Left colon (tissue), 2 donors: ENCODE results near the gene FGF9. TPM values are rescaled to one million over a fixed set of nuclear protein-coding genes. Genes with fewer than 3 reads are reported as not detected.

Source experiments
- ATAC-seq: fragments of 200-7000 bp; cut with Tn5 transposase; one replicate; pipeline ENCODE4 v1.9.1; 2020; ENCODE audit warnings: mild to moderate bottlenecking, moderate library complexity
- DNase-seq, 2 donors: peaks; one replicate each; pipeline ENCODE4 v3.0.0-alpha.2; 2020
- intact Hi-C, 2 donors: fragments of 100-400 bp; cut with DNase I in 1 of 2; cut with micrococcal nuclease in 1 of 2; formaldehyde crosslinking; loops; one replicate each; pipeline versions ENCODE4 v1.11.2 to v1.14.0; 2022; cut with DNase I, micrococcal nuclease
- total RNA-seq, 2 donors: library from RNA; stranded (reverse); fragmentation: NEBNext Ultra II Directional; extraction: Animal tissue kit (Norgen Biotek cat#: 25700); gene quantifications; one replicate each; pipeline ENCODE4 v1.2.1, GENCODE V29; 2021
- donor health status: DM: no; HTN: no; CAD: no.
- donor health status: DM: yes; HTN: yes; CAD: no.

FGF9 gene
- total RNA-seq, 2 donors from 2014 or later = 0.61 to 4.5 TPM

- peak in 1 of 2 donors; percentile 26 for DNase-seq
- intact Hi-C loops = no loop called here
- no peak for ATAC-seq
Measured at GRCh38 chr13:21672796-21673538, 2.1 kb downstream of the FGF9 start.

- ATAC-seq (no peak), DNase-seq (no peak)
- intact Hi-C loops = no loop called here
Measured at GRCh38 chr13:21673539-21673788, 2.6 kb downstream of the FGF9 start.

- DNase-seq (peak in 1 of 2 donors; percentile 67), ATAC-seq (peak; percentile 46)
- intact Hi-C loops = no loop called here
Measured at GRCh38 chr13:21673789-21674489, 3.1 kb downstream of the FGF9 start.

- peak in 1 of 2 donors; percentile 35 for DNase-seq
- intact Hi-C loops = no loop called here
- ATAC-seq = no peak
Measured at GRCh38 chr13:21674490-21675009, 3.7 kb downstream of the FGF9 start.

- intact Hi-C loops = no loop called here
- DNase-seq = peak; percentile 51 to 75
- ATAC-seq = peak; percentile 22
Measured at GRCh38 chr13:21675095-21675991, 4.5 kb downstream of the FGF9 start.

GRCh38 chr13:21676611-21677021, 5.7 kb downstream of the FGF9 start:
- intact Hi-C loops = no loop called here
- ATAC-seq (peak; percentile 45), DNase-seq (peak; percentile 48 to 58)

- ATAC-seq = no peak
- intact Hi-C loops = no loop called here
- DNase-seq = no peak
Measured at GRCh38 chr13:21677075-21677623, 6.3 kb downstream of the FGF9 start.

- DNase-seq (no peak), ATAC-seq (no peak)
- intact Hi-C loops = no loop called here
Measured at GRCh38 chr13:21683034-21683733, 12.3 kb downstream of the FGF9 start.

GRCh38 chr13:21684576-21684975, 13.7 kb downstream of the FGF9 start:
- no peak for ATAC-seq
- intact Hi-C loops = no loop called here

GRCh38 chr13:21685485-21686064, 14.7 kb downstream of the FGF9 start:
- DNase-seq (no peak), ATAC-seq (no peak)
- intact Hi-C loops = no loop called here

More at GRCh38 chr13:21684576-21684975, 13.7 kb downstream of the FGF9 start:
- DNase-seq = no peak

- no peak for DNase-seq
- intact Hi-C loops = no loop called here
- ATAC-seq = peak; percentile 54
Measured at GRCh38 chr13:21686751-21687391, 16.0 kb downstream of the FGF9 start.

GRCh38 chr13:21688056-21688455, 17.2 kb downstream of the FGF9 start:
- DNase-seq = no peak
- ATAC-seq = no peak
- intact Hi-C loops = no loop called here

- ATAC-seq = no peak
- intact Hi-C loops = no loop called here
- no peak for DNase-seq
Measured at GRCh38 chr13:21689097-21689496, 18.2 kb downstream of the FGF9 start.

- intact Hi-C loops = no loop called here
- peak; percentile 81 for ATAC-seq
- DNase-seq = no peak
Measured at GRCh38 chr13:21690955-21691354, 20.1 kb downstream of the FGF9 start.

- no peak for DNase-seq
- no peak for ATAC-seq
- intact Hi-C loops = no loop called here
Measured at GRCh38 chr13:21691500-21691899, 20.6 kb downstream of the FGF9 start.

GRCh38 chr13:21691928-21692327, 21.1 kb downstream of the FGF9 start:
- intact Hi-C loops = no loop called here
- DNase-seq (no peak), ATAC-seq (no peak)

- DNase-seq = no peak
- intact Hi-C loops = no loop called here
- ATAC-seq = no peak
Measured at GRCh38 chr13:21694831-21695230, 24.0 kb downstream of the FGF9 start.

GRCh38 chr13:21695546-21695945, 24.7 kb downstream of the FGF9 start:
- DNase-seq (no peak), ATAC-seq (no peak)
- intact Hi-C loops = no loop called here
